ENCODE data around the gene ZNF417. TPM values are rescaled to one million over a fixed set of nuclear protein-coding genes. Genes with fewer than 3 reads are reported as not detected.
A peak's percentile ranks its signal among the peaks of the same experiment; 100 is the strongest.
"Not testable (repeated sequence)": the region's sequence is repeated elsewhere in the genome, so short reads cannot be mapped to it uniquely, and the experiment has no call there.

Gene ZNF417
- 10 to 100 TPM in 2 of 4 donors, 1 to 10 TPM in 2; 8.0 to 18.5 (median 10.8) TPM for total RNA-seq

GRCh38 chr19:57916168-57916995 lies at the start of gene ZNF417:
TSS of gene ZNF417 (minus strand) at chr19:57916592. CDS start at chr19:57916411, 181 bp downstream.
- H3K4me3 ChIP-seq, result peak within 1 kb of the TSS; percentile 84
- H3K9me3 ChIP-seq, H3K27me3 ChIP-seq: not testable (repeated sequence)
- H3K36me3 ChIP-seq, result peaks cover 27% of the 10 kb centered on the region
- peaks cover 10% of the 10 kb centered on the region for H3K4me1 ChIP-seq
- TF ChIP-seq POLR2A (IDR thresholded peaks at IDR 0.05) (peak in 1 of 2 donors; percentile 49), POLR2AphosphoS5 (IDR thresholded peaks at IDR 0.05) (peak in 2 of 3 donors; percentile 35 to 66)
- WGBS, result 3% methylated on average over 13 of the region's 51 CpGs
- H3K27ac ChIP-seq, result peak within 1 kb of the TSS; percentile 77
- DNase-seq (ENCODE audit: low spot score in 2 of 2), result peak; percentile 87 to 88

- no peaks in the 10 kb centered on the region for H3K27me3 ChIP-seq
- no peak overlapping the region for H3K27ac ChIP-seq
- H3K4me1 ChIP-seq, result no peaks in the 10 kb centered on the region
- WGBS, result 90% methylated on average over 8 of the region's 8 CpGs
- TF ChIP-seq EP300 (IDR thresholded peaks at IDR 0.05), result no peak
- TF ChIP-seq POLR2AphosphoS5 (IDR thresholded peaks at IDR 0.05), result no peak
- TF ChIP-seq CTCF (IDR thresholded peaks at IDR 0.05), result no peak
- no peak for TF ChIP-seq POLR2A (IDR thresholded peaks at IDR 0.05)
- no peak for DNase-seq (ENCODE audit: low spot score in 2 of 2)
- H3K36me3 ChIP-seq, result peaks cover 9% of the 10 kb centered on the region
- peaks cover 38% of the 10 kb centered on the region for H3K9me3 ChIP-seq
- no peak overlapping the region for H3K4me3 ChIP-seq
Measured at GRCh38 chr19:57964761-57965160, 48.4 kb upstream of the ZNF417 start.

GRCh38 chr19:57961785-57962184 lies 45.4 kb upstream of the ZNF417 start:
- Histone ChIP-seq H3K27ac (no peak overlapping the region), H3K36me3 (peaks cover 3% of the 10 kb centered on the region), H3K27me3 (no peaks in the 10 kb centered on the region), H3K9me3 (peaks cover 49% of the 10 kb centered on the region), H3K4me1 (no peaks in the 10 kb centered on the region), H3K4me3 (no peak overlapping the region)
- TF ChIP-seq POLR2A (IDR thresholded peaks at IDR 0.05) (no peak), EP300 (IDR thresholded peaks at IDR 0.05) (no peak), POLR2AphosphoS5 (IDR thresholded peaks at IDR 0.05) (no peak), CTCF (IDR thresholded peaks at IDR 0.05) (no peak)
- no peak for DNase-seq (ENCODE audit: low spot score in 2 of 2)
- 90% methylated on average over 1 of the region's 1 CpG for WGBS

GRCh38 chr19:57954996-57955395 lies 38.6 kb upstream of the ZNF417 start:
- H3K36me3 ChIP-seq, result no peaks in the 10 kb centered on the region
- H3K9me3 ChIP-seq, result peaks cover 19% of the 10 kb centered on the region
- H3K27me3 ChIP-seq, result no peaks in the 10 kb centered on the region
- TF ChIP-seq POLR2A (IDR thresholded peaks at IDR 0.05), result no peak
- TF ChIP-seq POLR2AphosphoS5 (IDR thresholded peaks at IDR 0.05), result no peak
- no peak for TF ChIP-seq CTCF (IDR thresholded peaks at IDR 0.05)
- TF ChIP-seq EP300 (IDR thresholded peaks at IDR 0.05), result no peak
- H3K27ac ChIP-seq, result no peak overlapping the region
- no peak for DNase-seq (ENCODE audit: low spot score in 2 of 2)
- WGBS, result 89% methylated on average over 4 of the region's 4 CpGs
- H3K4me3 ChIP-seq, result no peak overlapping the region
- no peaks in the 10 kb centered on the region for H3K4me1 ChIP-seq

GRCh38 chr19:57949702-57950101 lies 33.3 kb upstream of the ZNF417 start:
- TF ChIP-seq EP300 (IDR thresholded peaks at IDR 0.05) (no peak), POLR2A (IDR thresholded peaks at IDR 0.05) (no peak)
- Histone ChIP-seq H3K4me3 (no peak overlapping the region), H3K27ac (no peak overlapping the region), H3K9me3 (no peaks in the 10 kb centered on the region), H3K36me3 (no peaks in the 10 kb centered on the region), H3K27me3 (no peaks in the 10 kb centered on the region), H3K4me1 (peaks cover 8% of the 10 kb centered on the region)
- 90% methylated on average over 5 of the region's 12 CpGs for WGBS
- DNase-seq (ENCODE audit: low spot score in 2 of 2), result no peak

- TF ChIP-seq CTCF (IDR thresholded peaks at IDR 0.05), result no peak
- no peak for TF ChIP-seq POLR2A (IDR thresholded peaks at IDR 0.05)
- TF ChIP-seq POLR2AphosphoS5 (IDR thresholded peaks at IDR 0.05), result no peak
- no peak for TF ChIP-seq EP300 (IDR thresholded peaks at IDR 0.05)
- Histone ChIP-seq H3K27ac (no peak overlapping the region), H3K9me3 (no peaks in the 10 kb centered on the region), H3K4me3 (no peak overlapping the region), H3K4me1 (peaks cover 8% of the 10 kb centered on the region), H3K36me3 (peaks cover 2% of the 10 kb centered on the region), H3K27me3 (no peaks in the 10 kb centered on the region)
- DNase-seq (ENCODE audit: low spot score in 2 of 2), result no peak
- 95% methylated on average over 24 of the region's 24 CpGs for WGBS
Measured at GRCh38 chr19:57949296-57949695, 32.9 kb upstream of the ZNF417 start.

Measured in suprapubic skin (tissue), 4 donors.